Neural cell (in vitro differentiated cells): Measurements from ENCODE around the gene MBD4. TPM values are rescaled to one million over a fixed set of nuclear protein-coding genes. Genes with fewer than 3 reads are reported as not detected.
"Not testable (repeated sequence)": the region's sequence is repeated elsewhere in the genome, so short reads cannot be mapped to it uniquely, and the experiment has no call there.

Experiments
- H2AFZ ChIP-seq: fragments of 200-600, 300-800 bp; sonication (generic), shearing (Covaris generic); 2 replicates; pipeline ENCODE4 v1.6.0; 2014; ENCODE audit warnings: low read depth, mild to moderate bottlenecking, antibody characterized with exemption, low read length, moderate library complexity
- H3F3A ChIP-seq: fragments of 200-600 bp; shearing (Covaris generic); 2 replicates; pipeline ENCODE4 v1.6.1; 2016; ENCODE audit warnings: mild to moderate bottlenecking, moderate library complexity, mixed read lengths, antibody characterized with exemption, low read length; ENCODE audit not compliant: insufficient read depth, poor library complexity, severe bottlenecking
- H3K27ac ChIP-seq: fragments of 200-600, 300-800 bp; sonication (generic), shearing (Covaris generic); 2 replicates; pipeline ENCODE4 v1.5.1; 2014; ENCODE audit warnings: mild to moderate bottlenecking, low read length, moderate library complexity
- H3K27me3 ChIP-seq: fragments of 300-800, 200-600 bp; sonication (generic), shearing (Covaris generic); 2 replicates; pipeline ENCODE4 v1.6.0; 2014; ENCODE audit warnings: mild to moderate bottlenecking, low read depth, low read length, moderate library complexity; ENCODE audit not compliant: insufficient read depth
- H3K36me3 ChIP-seq: fragments of 300-800, 200-600 bp; sonication (generic), shearing (Covaris generic); 2 replicates; pipeline ENCODE4 v1.5.1; 2014; ENCODE audit warnings: mild to moderate bottlenecking, antibody characterized with exemption, low read length, moderate library complexity; ENCODE audit not compliant: insufficient read depth
- H3K4me2 ChIP-seq: fragments of 300-800, 200-600 bp; sonication (generic), shearing (Covaris generic); 2 replicates; pipeline ENCODE4 v1.6.0; 2014; ENCODE audit warnings: mild to moderate bottlenecking, low read length
- H3K4me3 ChIP-seq: fragments of 300-800, 200-600 bp; sonication (generic), shearing (Covaris generic); 2 replicates; pipeline ENCODE4 v1.5.1; 2014; ENCODE audit warnings: mild to moderate bottlenecking, low read length, moderate library complexity
- H3K79me2 ChIP-seq: fragments of 200-600 bp; shearing (Covaris generic); replicated peaks from 2 replicates; pipeline ENCODE4 v1.6.0; 2014; ENCODE audit warnings: mild to moderate bottlenecking, low read length, moderate library complexity; ENCODE audit not compliant: insufficient read depth
- H3K9ac ChIP-seq: fragments of 300-800, 200-600 bp; sonication (generic), shearing (Covaris generic); 2 replicates; pipeline ENCODE4 v1.6.1; 2016; ENCODE audit warnings: mild to moderate bottlenecking, low read length, mixed read lengths
- H3K9me2 ChIP-seq: fragments of 200-600 bp; shearing (Covaris generic); 2 replicates; pipeline ENCODE4 v1.6.1; 2016; ENCODE audit warnings: mild to moderate bottlenecking, low read length, mixed read lengths; ENCODE audit not compliant: insufficient read depth
- H3K9me3 ChIP-seq: fragments of 200-600, 300-800 bp; sonication (generic), shearing (Covaris generic); 2 replicates; pipeline ENCODE4 v1.6.1; 2016; ENCODE audit warnings: mild to moderate bottlenecking, mixed run types, low read length, moderate library complexity, mixed read lengths
- H4K20me1 ChIP-seq: fragments of 200-600 bp; shearing (Covaris generic); 2 replicates; pipeline ENCODE4 v1.6.1; 2016; ENCODE audit warnings: mild to moderate bottlenecking, mixed run types; ENCODE audit not compliant: insufficient read depth
- EP300 ChIP-seq: fragments of 450-650 bp; conservative IDR thresholded peaks from 2 replicates; pipeline ENCODE4 v1.6.1; 2014; ENCODE audit warnings: antibody characterized with exemption, mild to moderate bottlenecking, moderate library complexity; ENCODE audit not compliant: poor library complexity, severe bottlenecking
- EZH2 ChIP-seq: fragments of 200-600, 300-800 bp; shearing (Covaris generic), sonication (generic); IDR thresholded peaks from 2 replicates; pipeline ENCODE4 v1.6.1; 2014; ENCODE audit warnings: antibody characterized with exemption, low read length, borderline replicate concordance, mild to moderate bottlenecking; ENCODE audit not compliant: insufficient read depth, poor library complexity, severe bottlenecking
- MXI1 ChIP-seq: fragments of 450-650 bp; conservative IDR thresholded peaks from 2 replicates; pipeline ENCODE4 v1.6.1; 2014; ENCODE audit warnings: antibody characterized with exemption, mild to moderate bottlenecking; ENCODE audit not compliant: poor library complexity, severe bottlenecking
- POLR2AphosphoS5 ChIP-seq: IDR thresholded peaks from 2 replicates; pipeline ENCODE4 v1.6.1; 2012
- RAD21 ChIP-seq: fragments of 450-650 bp; conservative IDR thresholded peaks from 2 replicates; pipeline ENCODE4 v1.6.1; 2014; ENCODE audit warnings: antibody characterized with exemption, mild to moderate bottlenecking, moderate library complexity
- SMC3 ChIP-seq: fragments of 450-650 bp; conservative IDR thresholded peaks from 2 replicates; pipeline ENCODE4 v1.6.1; 2014; ENCODE audit warnings: antibody characterized with exemption, mild to moderate bottlenecking, moderate library complexity; ENCODE audit not compliant: poor library complexity
- TAF1 ChIP-seq: IDR thresholded peaks from 2 replicates; pipeline ENCODE4 v1.6.1; 2012; ENCODE audit warnings: low read depth
- polyA plus RNA-seq: library from polyadenylated mRNA; depleted of rRNA; stranded (reverse); fragments of >200 nt; gene quantifications from 2 replicates; pipeline ENCODE4 v1.2.3, GENCODE V29; 2014
- TF ChIP-seq, protein P1 (sequence below): fragments of 450-650 bp; IDR thresholded peaks from 2 replicates; pipeline ENCODE4 v1.5.1; 2014; ENCODE audit warnings: antibody characterized with exemption, mild to moderate bottlenecking, moderate library complexity; ENCODE audit not compliant: poor library complexity, severe bottlenecking
- TF ChIP-seq, protein P2 (sequence below): IDR thresholded peaks from 2 replicates; pipeline ENCODE4 v1.6.1; 2012; ENCODE audit warnings: borderline replicate concordance

Gene MBD4
- polyA plus RNA-seq, 1 donor from 2014 or later, result 50.0 TPM

DNA sequence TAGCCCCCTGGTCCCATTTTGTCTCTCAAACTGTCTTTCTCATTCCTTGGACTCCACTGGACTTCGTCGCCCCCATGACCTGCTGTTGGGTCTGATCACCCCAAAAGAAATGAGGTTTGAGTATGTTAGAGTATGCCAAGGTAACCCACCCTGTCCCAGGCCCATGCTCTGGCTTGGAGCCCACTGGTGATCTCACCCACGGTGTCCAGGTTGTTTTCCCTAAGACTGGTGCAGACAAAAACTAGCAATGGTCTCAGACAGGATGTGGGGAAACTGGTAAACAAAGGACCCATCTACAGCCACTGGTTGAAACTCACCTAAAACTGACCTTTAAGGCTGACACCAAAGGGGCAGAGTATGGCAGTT, 50.2 kb downstream of the MBD4 start:
- H4K20me1 ChIP-seq, result no peaks in the 10 kb centered on the region
- H3K27ac ChIP-seq, result no peak overlapping the region
- H3K4me2 ChIP-seq, result no peak overlapping the region
- H3K36me3 ChIP-seq, result no peaks in the 10 kb centered on the region
- H3K79me2 ChIP-seq, result no peaks in the 10 kb centered on the region
- no peaks in the 10 kb centered on the region for H3K9me3 ChIP-seq
- TF ChIP-seq, protein P1, sequence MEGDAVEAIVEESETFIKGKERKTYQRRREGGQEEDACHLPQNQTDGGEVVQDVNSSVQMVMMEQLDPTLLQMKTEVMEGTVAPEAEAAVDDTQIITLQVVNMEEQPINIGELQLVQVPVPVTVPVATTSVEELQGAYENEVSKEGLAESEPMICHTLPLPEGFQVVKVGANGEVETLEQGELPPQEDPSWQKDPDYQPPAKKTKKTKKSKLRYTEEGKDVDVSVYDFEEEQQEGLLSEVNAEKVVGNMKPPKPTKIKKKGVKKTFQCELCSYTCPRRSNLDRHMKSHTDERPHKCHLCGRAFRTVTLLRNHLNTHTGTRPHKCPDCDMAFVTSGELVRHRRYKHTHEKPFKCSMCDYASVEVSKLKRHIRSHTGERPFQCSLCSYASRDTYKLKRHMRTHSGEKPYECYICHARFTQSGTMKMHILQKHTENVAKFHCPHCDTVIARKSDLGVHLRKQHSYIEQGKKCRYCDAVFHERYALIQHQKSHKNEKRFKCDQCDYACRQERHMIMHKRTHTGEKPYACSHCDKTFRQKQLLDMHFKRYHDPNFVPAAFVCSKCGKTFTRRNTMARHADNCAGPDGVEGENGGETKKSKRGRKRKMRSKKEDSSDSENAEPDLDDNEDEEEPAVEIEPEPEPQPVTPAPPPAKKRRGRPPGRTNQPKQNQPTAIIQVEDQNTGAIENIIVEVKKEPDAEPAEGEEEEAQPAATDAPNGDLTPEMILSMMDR, result no peak
- TF ChIP-seq POLR2AphosphoS5, result no peak
- no peak for TF ChIP-seq SMC3
- TF ChIP-seq MXI1, result no peak
- TF ChIP-seq EP300, result no peak
- no peak for TF ChIP-seq TAF1
- TF ChIP-seq, protein P2, sequence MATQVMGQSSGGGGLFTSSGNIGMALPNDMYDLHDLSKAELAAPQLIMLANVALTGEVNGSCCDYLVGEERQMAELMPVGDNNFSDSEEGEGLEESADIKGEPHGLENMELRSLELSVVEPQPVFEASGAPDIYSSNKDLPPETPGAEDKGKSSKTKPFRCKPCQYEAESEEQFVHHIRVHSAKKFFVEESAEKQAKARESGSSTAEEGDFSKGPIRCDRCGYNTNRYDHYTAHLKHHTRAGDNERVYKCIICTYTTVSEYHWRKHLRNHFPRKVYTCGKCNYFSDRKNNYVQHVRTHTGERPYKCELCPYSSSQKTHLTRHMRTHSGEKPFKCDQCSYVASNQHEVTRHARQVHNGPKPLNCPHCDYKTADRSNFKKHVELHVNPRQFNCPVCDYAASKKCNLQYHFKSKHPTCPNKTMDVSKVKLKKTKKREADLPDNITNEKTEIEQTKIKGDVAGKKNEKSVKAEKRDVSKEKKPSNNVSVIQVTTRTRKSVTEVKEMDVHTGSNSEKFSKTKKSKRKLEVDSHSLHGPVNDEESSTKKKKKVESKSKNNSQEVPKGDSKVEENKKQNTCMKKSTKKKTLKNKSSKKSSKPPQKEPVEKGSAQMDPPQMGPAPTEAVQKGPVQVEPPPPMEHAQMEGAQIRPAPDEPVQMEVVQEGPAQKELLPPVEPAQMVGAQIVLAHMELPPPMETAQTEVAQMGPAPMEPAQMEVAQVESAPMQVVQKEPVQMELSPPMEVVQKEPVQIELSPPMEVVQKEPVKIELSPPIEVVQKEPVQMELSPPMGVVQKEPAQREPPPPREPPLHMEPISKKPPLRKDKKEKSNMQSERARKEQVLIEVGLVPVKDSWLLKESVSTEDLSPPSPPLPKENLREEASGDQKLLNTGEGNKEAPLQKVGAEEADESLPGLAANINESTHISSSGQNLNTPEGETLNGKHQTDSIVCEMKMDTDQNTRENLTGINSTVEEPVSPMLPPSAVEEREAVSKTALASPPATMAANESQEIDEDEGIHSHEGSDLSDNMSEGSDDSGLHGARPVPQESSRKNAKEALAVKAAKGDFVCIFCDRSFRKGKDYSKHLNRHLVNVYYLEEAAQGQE, result no peak
- TF ChIP-seq RAD21, result no peak
- no peak for TF ChIP-seq EZH2
- H3K9me2 ChIP-seq, result no peaks in the 10 kb centered on the region
- H3F3A ChIP-seq, result no peaks in the 10 kb centered on the region
- H2AFZ ChIP-seq, result no peak overlapping the region
- H3K27me3 ChIP-seq, result no peaks in the 10 kb centered on the region
- H3K9ac ChIP-seq, result no peak overlapping the region
- H3K4me3 ChIP-seq, result no peak overlapping the region

DNA sequence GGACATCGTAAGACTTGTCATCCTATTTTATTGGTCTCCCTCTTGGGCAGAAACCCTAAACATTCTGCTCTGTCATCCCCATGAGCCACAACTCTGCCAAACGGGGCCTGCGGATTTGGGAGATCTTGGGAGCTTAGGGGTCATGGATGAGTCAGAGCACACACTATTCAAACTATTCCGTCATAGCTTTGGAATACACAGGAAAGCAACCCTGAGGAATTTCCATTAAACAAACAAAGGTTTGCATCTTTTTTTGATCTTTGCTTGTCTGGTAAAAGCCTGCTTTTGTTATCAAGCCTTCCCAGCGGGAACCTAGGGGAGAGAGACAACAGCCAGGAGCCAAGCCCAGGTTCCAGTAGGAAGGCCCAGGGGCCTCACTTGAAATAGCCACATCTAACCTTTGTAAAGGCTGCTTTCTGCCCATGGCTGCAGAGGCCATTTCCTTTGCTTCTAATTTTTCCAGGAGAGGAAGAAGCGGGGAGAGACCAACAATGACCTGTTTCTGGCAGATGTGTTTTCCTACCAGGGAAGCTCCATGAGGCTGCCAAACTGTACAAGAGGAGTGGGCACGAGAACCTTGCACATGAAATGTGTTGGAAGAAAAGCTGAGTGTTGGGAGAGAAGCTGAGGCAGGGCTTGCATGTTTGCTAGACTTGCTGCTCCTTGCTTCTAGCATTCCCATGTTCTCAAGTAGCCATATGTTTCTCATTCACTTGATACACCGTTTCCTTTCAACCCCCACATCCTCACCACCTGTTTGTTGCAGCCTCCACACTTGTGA, 50.8 kb downstream of the MBD4 start:
- not testable (repeated sequence) for H3K27ac ChIP-seq, H3F3A ChIP-seq, H3K9ac ChIP-seq, H2AFZ ChIP-seq, H3K9me2 ChIP-seq, H3K27me3 ChIP-seq, H3K36me3 ChIP-seq, H3K4me2 ChIP-seq, H3K4me3 ChIP-seq, H4K20me1 ChIP-seq, H3K9me3 ChIP-seq, H3K79me2 ChIP-seq

DNA sequence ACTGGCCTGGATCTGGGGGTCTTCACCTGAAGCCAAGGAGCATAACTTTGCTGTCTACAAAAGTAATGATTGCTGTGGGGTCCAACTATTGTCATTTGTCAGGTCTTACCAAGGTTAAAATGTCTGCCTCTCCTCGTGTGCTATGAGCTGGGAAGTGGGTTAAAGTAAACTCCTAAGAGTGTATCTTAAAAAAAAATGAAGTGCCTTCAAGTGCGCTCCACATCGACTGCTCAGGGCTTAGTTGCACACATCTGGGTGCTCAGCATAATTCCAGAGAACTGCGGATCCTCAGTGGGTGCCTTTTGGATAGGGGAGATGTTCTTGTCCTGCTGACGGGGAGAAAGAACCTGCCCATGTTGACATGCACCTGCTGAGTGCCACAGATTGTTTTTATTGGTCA, 52.3 kb downstream of the MBD4 start:
- TF ChIP-seq EP300, result no peak
- no peak for TF ChIP-seq RAD21
- TF ChIP-seq, protein P1, result no peak
- no peak for TF ChIP-seq SMC3
- no peak for TF ChIP-seq MXI1
- TF ChIP-seq, protein P2, result no peak
- TF ChIP-seq EZH2, result no peak
- TF ChIP-seq POLR2AphosphoS5, result no peak
- TF ChIP-seq TAF1, result no peak
- H3K79me2 ChIP-seq, result no peaks in the 10 kb centered on the region
- H3K4me2 ChIP-seq, result no peak overlapping the region
- no peaks in the 10 kb centered on the region for H4K20me1 ChIP-seq
- H3F3A ChIP-seq, result no peaks in the 10 kb centered on the region
- no peaks in the 10 kb centered on the region for H3K9me3 ChIP-seq
- H3K27me3 ChIP-seq, result no peaks in the 10 kb centered on the region
- no peak overlapping the region for H3K9ac ChIP-seq
- H3K4me3 ChIP-seq, result no peak overlapping the region
- H2AFZ ChIP-seq, result no peak overlapping the region
- no peaks in the 10 kb centered on the region for H3K36me3 ChIP-seq
- H3K27ac ChIP-seq, result no peak overlapping the region
- H3K9me2 ChIP-seq, result no peaks in the 10 kb centered on the region
